GM12873 (cell line): ENCODE data around the gene KCNQ1.

Experiments used
- CTCF ChIP-seq: IDR thresholded peaks from 2 replicates; pipeline ENCODE4 v1.5.1; 2012; ENCODE audit warnings: low read depth, mild to moderate bottlenecking, moderate library complexity, low read length, control low read depth; ENCODE audit not compliant: insufficient read depth; ENCODE audit errors: missing control alignments

The KCNQ1 gene

GRCh38 chr11:2821891-2822290, 377.1 kb downstream of the KCNQ1 start:
- no peak for TF ChIP-seq CTCF

GRCh38 chr11:2824851-2825250, 380.0 kb downstream of the KCNQ1 start:
- TF ChIP-seq CTCF, result no peak

GRCh38 chr11:2825261-2825888, 380.6 kb downstream of the KCNQ1 start:
- no peak for TF ChIP-seq CTCF

- TF ChIP-seq CTCF, result no peak
Measured at GRCh38 chr11:2825889-2826678, 381.3 kb downstream of the KCNQ1 start.

- TF ChIP-seq CTCF, result no peak
Measured at GRCh38 chr11:2826679-2827056, 381.9 kb downstream of the KCNQ1 start.

- no peak for TF ChIP-seq CTCF
Measured at GRCh38 chr11:2827256-2827655, 382.4 kb downstream of the KCNQ1 start.

GRCh38 chr11:2827792-2828191, 383.0 kb downstream of the KCNQ1 start:
- TF ChIP-seq CTCF, result no peak
